Measurements from ENCODE around the gene SLC18A2.

DNA sequence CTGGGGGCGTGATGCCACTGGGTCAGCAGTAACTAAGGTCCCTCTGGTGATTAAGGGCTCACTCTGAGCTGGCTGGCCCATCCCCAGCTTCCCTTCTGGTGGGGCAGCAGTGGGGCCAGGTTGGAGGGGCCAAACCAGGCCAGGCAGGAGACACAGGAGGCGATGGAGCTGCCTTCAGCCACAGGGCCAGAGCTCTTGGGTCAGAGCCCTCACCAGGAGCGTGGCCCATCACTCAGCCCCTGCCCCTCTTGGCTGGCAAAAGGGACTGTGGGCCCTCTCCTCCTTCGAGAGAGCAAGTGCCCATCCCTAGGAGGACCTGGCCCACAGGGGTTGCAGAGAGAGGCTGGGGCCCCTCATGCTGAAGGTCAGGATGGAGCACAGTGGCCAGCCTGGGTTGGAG, 39.1 kb upstream of the SLC18A2 start:
- TF ChIP-seq, protein P1, sequence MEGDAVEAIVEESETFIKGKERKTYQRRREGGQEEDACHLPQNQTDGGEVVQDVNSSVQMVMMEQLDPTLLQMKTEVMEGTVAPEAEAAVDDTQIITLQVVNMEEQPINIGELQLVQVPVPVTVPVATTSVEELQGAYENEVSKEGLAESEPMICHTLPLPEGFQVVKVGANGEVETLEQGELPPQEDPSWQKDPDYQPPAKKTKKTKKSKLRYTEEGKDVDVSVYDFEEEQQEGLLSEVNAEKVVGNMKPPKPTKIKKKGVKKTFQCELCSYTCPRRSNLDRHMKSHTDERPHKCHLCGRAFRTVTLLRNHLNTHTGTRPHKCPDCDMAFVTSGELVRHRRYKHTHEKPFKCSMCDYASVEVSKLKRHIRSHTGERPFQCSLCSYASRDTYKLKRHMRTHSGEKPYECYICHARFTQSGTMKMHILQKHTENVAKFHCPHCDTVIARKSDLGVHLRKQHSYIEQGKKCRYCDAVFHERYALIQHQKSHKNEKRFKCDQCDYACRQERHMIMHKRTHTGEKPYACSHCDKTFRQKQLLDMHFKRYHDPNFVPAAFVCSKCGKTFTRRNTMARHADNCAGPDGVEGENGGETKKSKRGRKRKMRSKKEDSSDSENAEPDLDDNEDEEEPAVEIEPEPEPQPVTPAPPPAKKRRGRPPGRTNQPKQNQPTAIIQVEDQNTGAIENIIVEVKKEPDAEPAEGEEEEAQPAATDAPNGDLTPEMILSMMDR (IDR thresholded peaks at IDR 0.05; ENCODE audit: low read depth, low read length, poor library complexity, severe bottlenecking): no peak
- TF ChIP-seq EZH2phosphoT487 (IDR thresholded peaks at IDR 0.05; ENCODE audit: borderline replicate concordance, low read length): no peak
